HG03342 (cell line): ENCODE data around the gene SNRNP27.

Source experiments
- ATAC-seq: cut with Tn5 transposase; IDR thresholded peaks from one replicate; pipeline ENCODE4 v1.9.1; 2021; ENCODE audit warnings: mild to moderate bottlenecking, moderate library complexity; ENCODE audit not compliant: unreplicated experiment

The SNRNP27 gene

GRCh38 chr2:69914950-69915945, 21.5 kb downstream of the SNRNP27 start, which contains the start of gene MXD1:
MXD1 (plus strand) TSS chr2:69915109; CDS start chr2:69915331, 222 bp downstream.
- ATAC-seq, result no peak

GRCh38 chr2:69916106-69916505, 22.4 kb downstream of the SNRNP27 start:
- ATAC-seq, result no peak

- no peak for ATAC-seq
These were observed 24.1 kb downstream of the SNRNP27 start for GRCh38 chr2:69917852-69918251.

GRCh38 chr2:69918401-69918800, 24.6 kb downstream of the SNRNP27 start:
- ATAC-seq, result no peak

- ATAC-seq, result no peak
These were observed 29.4 kb downstream of the SNRNP27 start for GRCh38 chr2:69923116-69923515.

- no peak for ATAC-seq
These were observed 33.2 kb downstream of the SNRNP27 start for GRCh38 chr2:69926849-69927515.

- ATAC-seq, result no peak
These were observed 38.3 kb downstream of the SNRNP27 start for GRCh38 chr2:69931832-69932595.

GRCh38 chr2:69932596-69932922, 38.8 kb downstream of the SNRNP27 start:
- no peak for ATAC-seq

- ATAC-seq, result no peak
These were observed 39.6 kb downstream of the SNRNP27 start for GRCh38 chr2:69933254-69933828.

GRCh38 chr2:69933839-69934613, 40.3 kb downstream of the SNRNP27 start:
- no peak for ATAC-seq

GRCh38 chr2:69934614-69934908, 40.8 kb downstream of the SNRNP27 start:
- no peak for ATAC-seq

GRCh38 chr2:69935011-69935410, 41.3 kb downstream of the SNRNP27 start:
- no peak for ATAC-seq

- ATAC-seq, result no peak
These were observed 43.1 kb downstream of the SNRNP27 start for GRCh38 chr2:69936906-69937305.

GRCh38 chr2:69937968-69938367, 44.2 kb downstream of the SNRNP27 start:
- ATAC-seq, result no peak

GRCh38 chr2:69939722-69940121, 46.0 kb downstream of the SNRNP27 start:
- ATAC-seq, result no peak

GRCh38 chr2:69940691-69941090, 46.9 kb downstream of the SNRNP27 start:
- ATAC-seq, result no peak

GRCh38 chr2:69943000-69943842, 49.5 kb downstream of the SNRNP27 start:
- ATAC-seq, result no peak

GRCh38 chr2:69943843-69944525, 50.2 kb downstream of the SNRNP27 start:
- ATAC-seq, result no peak

GRCh38 chr2:69944756-69945155, 51.0 kb downstream of the SNRNP27 start:
- ATAC-seq, result no peak
